Astrocyte of the spinal cord (primary cell): ENCODE data around the gene PMEPA1.

Experiments used
- DNase-seq: peaks from one replicate; pipeline ENCODE4 v3.0.0; 2011; ENCODE audit warnings: low read depth, low spot score
- H3K4me3 ChIP-seq: 2 replicates; pipeline ENCODE4 v1.5.1; 2011; ENCODE audit warnings: low read depth, mild to moderate bottlenecking, low read length, moderate library complexity
- in situ Hi-C: cut with HindIII; loops from 2 replicates; pipeline ENCODE4 v1.10.0; 2017; ENCODE audit warnings: low sequenced_read_pairs
- TF ChIP-seq, protein P1 (sequence below): IDR thresholded peaks from 2 replicates; pipeline ENCODE4 v1.5.1; 2012; ENCODE audit warnings: low read depth, mild to moderate bottlenecking, low read length, inconsistent platforms

Gene PMEPA1

DNA sequence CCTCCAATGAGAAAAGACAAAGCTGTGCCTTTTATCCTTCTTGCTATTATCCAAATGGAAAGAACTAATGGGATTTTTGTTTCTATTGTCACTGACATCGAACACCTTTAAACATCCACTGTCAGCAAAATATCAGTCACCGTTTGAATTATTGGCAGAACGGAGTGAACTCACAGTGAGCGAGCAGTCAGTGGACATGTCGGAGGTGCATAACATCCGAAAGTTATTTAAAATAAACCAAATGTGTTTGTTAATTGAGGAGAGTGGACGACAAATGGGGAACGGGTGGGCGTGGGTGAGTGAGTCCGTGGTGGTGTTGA lies 38.8 kb downstream of the PMEPA1 start:
- DNase-seq: no peak
- in situ Hi-C loops: no loop called here
- no peak overlapping the region for H3K4me3 ChIP-seq
- TF ChIP-seq, protein P1, sequence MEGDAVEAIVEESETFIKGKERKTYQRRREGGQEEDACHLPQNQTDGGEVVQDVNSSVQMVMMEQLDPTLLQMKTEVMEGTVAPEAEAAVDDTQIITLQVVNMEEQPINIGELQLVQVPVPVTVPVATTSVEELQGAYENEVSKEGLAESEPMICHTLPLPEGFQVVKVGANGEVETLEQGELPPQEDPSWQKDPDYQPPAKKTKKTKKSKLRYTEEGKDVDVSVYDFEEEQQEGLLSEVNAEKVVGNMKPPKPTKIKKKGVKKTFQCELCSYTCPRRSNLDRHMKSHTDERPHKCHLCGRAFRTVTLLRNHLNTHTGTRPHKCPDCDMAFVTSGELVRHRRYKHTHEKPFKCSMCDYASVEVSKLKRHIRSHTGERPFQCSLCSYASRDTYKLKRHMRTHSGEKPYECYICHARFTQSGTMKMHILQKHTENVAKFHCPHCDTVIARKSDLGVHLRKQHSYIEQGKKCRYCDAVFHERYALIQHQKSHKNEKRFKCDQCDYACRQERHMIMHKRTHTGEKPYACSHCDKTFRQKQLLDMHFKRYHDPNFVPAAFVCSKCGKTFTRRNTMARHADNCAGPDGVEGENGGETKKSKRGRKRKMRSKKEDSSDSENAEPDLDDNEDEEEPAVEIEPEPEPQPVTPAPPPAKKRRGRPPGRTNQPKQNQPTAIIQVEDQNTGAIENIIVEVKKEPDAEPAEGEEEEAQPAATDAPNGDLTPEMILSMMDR: no peak

DNA sequence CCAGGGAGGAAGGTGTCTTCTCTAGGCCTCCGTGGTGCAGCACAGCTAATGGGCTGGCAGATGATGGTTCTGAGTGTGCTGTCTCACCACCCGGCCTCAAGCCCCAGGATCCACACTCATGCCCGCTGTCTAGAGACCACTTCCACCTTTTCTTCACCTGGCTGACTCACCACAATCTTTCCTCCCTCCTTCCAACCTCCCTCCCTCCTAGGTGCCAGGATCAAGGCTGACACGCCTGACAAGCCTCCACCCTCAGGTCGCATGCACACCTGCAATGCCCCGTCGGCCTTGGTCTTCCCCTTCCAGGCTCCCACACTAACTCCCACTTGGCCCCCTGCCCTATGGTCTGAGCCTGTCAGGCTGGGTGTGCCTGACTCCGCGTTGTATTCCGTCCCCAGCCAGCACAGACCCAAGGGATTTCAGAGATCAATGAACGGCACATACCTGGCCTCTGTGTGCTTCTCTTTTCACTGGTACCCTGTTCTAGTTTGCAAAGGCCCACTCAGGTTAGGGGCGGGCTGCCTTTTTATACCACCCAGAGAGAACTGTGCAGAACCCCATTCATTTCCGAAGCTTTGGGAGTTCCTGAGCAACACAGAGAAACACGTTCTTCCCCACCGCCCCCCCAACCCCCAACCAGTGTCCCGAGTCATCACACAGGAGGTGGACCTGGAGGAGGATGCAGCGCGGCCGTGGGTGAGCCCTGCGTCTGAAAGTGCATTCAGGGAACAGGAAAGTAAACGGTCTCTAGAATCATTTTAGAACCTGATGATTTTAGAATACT lies 39.3 kb downstream of the PMEPA1 start:
- TF ChIP-seq, protein P1: no peak
- in situ Hi-C loops: no loop called here
- no peak for DNase-seq
- H3K4me3 ChIP-seq: no peak overlapping the region

DNA sequence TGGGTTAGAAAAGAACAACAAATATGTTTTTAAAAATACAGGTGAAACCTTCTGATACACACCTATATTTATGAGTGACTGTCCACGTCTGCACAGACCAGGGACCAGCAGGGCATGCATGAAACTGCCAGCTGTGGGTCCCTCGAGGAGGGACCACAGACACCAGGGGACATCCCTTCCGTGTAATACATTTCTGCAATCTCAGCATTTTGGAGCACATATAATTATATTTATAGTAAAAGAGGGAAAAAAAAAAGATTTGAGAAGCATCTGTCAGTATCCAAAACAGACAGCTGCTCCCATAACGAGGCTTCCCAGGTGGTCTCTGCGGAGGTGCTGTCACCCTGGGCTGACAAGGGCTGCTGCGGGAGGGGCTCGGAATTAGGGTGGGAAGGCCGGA lies 40.2 kb downstream of the PMEPA1 start:
- no peak overlapping the region for H3K4me3 ChIP-seq
- DNase-seq: no peak
- in situ Hi-C loops: no loop called here
- TF ChIP-seq, protein P1: no peak

DNA sequence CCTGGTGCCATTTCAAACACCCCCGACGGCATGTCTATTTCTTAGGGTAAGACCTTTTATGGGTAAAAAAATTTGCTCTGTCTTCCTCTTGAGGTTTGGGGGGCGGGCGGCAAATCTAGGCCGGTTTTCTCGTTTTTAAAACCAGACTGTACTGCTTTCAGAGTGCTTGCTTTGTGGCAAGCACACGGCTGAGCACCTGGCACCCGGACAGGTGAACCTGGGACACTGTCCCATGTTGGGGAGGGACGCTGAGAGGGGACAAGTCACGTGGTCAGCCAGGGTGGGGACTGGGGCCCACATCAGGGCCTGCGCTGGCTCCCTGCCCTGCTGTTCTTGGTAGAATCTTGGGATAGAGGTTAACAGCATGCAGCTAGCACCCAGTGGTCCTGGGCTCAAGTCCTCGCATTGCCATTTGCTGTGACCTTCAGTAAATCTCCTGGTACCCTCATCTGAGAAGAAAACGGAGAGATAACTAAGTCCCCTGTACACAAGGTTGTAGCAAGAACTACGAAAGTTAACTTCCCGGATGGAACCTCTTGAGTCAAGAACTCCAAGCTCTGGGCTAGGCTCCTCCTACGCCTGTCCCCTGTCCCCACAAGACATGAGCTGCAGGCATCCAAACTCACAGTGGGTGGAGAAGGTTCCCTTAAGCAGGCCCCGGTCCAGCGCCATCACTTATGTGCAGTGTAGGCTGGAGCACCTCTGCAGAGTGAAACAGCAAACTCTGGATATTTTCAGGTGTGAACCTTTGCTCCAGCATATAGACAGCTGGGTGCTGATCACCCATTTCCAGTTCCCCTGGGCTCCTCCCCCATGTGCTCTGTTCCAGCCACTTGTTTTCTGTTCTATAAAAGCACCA lies 41.7 kb downstream of the PMEPA1 start:
- no peak for DNase-seq
- no peak overlapping the region for H3K4me3 ChIP-seq
- TF ChIP-seq, protein P1: no peak
- in situ Hi-C loops: no loop called here

DNA sequence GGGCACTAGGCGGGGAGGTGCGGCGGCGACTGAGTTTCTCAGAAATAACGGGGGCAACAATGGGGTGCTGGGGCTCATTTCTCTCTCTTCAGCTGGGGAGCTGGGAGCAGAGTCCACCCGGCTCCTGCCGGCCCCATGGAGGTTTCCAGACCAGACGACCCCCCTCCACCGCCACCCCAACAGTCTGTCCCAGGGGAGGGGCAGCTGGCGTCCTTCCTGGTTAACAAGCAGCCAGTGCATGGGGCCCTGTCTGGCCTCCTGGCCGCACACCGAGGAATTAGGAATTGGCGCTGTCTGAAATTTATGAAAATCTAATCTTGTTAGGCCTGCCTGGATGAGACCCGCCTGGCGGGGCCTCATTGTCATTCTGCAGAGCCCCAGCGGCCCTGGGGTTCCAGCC lies 42.4 kb downstream of the PMEPA1 start:
- DNase-seq: no peak
- TF ChIP-seq, protein P1: no peak
- in situ Hi-C loops: no loop called here
- H3K4me3 ChIP-seq: no peak overlapping the region

DNA sequence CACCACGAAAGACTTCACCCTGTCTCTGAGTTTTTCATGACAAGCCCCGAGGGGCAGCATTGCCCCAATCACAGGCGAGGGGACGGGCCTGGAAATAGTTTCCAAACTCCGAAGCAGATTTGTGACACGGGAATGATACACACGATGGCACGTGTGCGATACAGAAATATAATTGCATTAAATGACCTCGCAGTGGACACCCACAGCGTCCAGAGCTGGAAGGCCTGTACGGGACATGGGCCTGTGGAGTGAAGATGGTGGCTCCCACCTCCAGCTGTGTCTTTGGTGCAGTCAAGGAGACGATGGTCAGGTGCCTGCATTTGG lies 43.0 kb downstream of the PMEPA1 start:
- DNase-seq: no peak
- no peak overlapping the region for H3K4me3 ChIP-seq
- in situ Hi-C loops: no loop called here
- TF ChIP-seq, protein P1: no peak
